ENCODE data around the gene ALDH1L2. TPM values are rescaled to one million over a fixed set of nuclear protein-coding genes. Genes with fewer than 3 reads are reported as not detected.

ALDH1L2 gene
- 2.7 and 4.5 TPM in 2 replicates for total RNA-seq (ENCODE audit: low replicate concordance)
- long read RNA-seq, full-length matches to known transcripts = 1 of 7 reads
- long read RNA-seq, partial matches to known transcripts = 1 of 7 reads
- long read RNA-seq, other reads (novel, unspliced or antisense) = 5 of 7 reads

DNA sequence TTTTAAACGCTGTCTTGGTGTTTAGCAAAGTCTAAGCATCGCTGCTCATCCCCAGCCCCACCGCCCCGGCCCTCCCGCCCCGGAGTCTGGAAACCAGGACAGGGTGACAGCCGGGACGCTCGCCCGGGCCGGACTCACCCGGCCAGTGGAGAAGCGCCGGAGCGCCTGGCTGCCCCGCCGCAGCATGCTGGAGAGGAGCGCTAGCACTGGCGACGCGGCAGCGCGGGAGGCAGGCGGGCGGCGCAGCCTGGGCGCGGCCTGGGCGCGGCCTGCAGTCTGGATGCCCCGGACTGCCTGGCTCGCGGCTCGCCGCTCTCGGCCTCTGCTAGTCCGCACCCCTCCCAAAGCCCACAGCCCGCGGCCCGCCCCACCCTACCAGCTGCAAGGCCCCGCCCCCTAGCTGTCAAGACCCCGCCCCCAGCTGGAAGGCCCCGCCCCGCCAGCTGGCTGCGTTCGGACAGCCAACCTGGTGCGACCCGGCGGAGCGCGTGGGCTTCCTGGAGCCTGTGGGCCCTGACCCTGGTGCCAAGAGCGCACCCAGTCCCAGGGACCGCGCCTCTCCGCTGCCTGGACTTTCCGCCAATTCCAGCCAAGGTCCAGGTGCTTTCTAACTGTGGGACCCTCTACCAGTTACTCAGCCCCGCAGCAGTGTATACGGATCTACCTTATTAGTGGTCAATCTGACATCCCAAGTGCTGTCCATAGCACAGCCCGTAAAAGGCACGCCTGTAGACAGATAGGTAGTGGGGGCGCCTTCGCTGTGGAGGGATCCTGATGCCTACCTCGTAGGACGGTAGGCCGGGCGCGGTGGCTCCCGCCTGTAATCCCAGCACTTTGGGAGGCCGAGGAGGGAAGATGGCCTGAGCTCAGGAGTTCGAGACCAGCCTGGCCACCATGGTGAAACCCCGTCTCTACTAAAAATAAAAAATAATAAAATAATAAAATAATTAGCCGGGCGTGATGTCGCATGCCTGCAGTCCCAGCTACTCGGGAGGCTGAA lies at the start of gene ALDH1L2:
Gene ALDH1L2, minus strand, starts transcription at position 208 of the 1,000 bp plus-strand sequence. Its CDS starts 22 bp downstream, at position 186.
- peak; percentile 79 for DNase-seq (ENCODE audit: extremely low spot score, unreplicated experiment)
- Mint-ChIP-seq H3K9me3 (peaks cover 9% of the 10 kb centered on the region), H3K4me3 (peak within 1 kb of the TSS; percentile 86), H3K27me3 (peaks cover 30% of the 10 kb centered on the region), H3K27ac (peak within 1 kb of the TSS; percentile 73), H3K36me3 (peaks cover 3% of the 10 kb centered on the region), H3K4me1 (ENCODE audit: unreplicated experiment) (peaks cover 7% of the 10 kb centered on the region)
- TF ChIP-seq, protein P1, sequence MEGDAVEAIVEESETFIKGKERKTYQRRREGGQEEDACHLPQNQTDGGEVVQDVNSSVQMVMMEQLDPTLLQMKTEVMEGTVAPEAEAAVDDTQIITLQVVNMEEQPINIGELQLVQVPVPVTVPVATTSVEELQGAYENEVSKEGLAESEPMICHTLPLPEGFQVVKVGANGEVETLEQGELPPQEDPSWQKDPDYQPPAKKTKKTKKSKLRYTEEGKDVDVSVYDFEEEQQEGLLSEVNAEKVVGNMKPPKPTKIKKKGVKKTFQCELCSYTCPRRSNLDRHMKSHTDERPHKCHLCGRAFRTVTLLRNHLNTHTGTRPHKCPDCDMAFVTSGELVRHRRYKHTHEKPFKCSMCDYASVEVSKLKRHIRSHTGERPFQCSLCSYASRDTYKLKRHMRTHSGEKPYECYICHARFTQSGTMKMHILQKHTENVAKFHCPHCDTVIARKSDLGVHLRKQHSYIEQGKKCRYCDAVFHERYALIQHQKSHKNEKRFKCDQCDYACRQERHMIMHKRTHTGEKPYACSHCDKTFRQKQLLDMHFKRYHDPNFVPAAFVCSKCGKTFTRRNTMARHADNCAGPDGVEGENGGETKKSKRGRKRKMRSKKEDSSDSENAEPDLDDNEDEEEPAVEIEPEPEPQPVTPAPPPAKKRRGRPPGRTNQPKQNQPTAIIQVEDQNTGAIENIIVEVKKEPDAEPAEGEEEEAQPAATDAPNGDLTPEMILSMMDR (conservative IDR thresholded peaks at IDR 0.05) = no peak

DNA sequence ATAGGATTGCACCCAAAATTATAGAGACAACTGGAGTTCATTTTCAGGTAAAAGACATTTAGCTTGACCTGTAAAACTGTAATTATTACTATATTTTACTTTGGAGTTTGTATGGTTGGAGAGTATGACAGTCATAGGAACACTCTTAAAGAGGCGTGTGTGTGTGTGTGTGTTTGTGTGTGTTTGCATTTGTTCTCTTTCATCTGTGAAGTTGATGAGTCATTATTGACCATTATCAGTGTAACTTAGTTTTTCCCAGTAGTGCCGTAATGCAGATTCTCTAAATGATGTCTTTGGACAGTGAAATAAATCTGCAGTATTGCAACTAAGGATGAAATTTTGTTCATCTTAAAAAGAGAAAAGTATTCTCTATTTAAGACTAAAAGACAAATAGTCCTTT lies 36.3 kb upstream of the ALDH1L2 start:
- TF ChIP-seq, protein P1 (conservative IDR thresholded peaks at IDR 0.05) = no peak
- H3K9me3 Mint-ChIP-seq = no peaks in the 10 kb centered on the region
- no peak overlapping the region for H3K27ac Mint-ChIP-seq
- no peak overlapping the region for H3K4me3 Mint-ChIP-seq
- H3K27me3 Mint-ChIP-seq = no peaks in the 10 kb centered on the region
- H3K4me1 Mint-ChIP-seq (ENCODE audit: unreplicated experiment) = no peaks in the 10 kb centered on the region
- peaks cover 24% of the 10 kb centered on the region for H3K36me3 Mint-ChIP-seq
- no peak for DNase-seq (ENCODE audit: extremely low spot score, unreplicated experiment)

DNA sequence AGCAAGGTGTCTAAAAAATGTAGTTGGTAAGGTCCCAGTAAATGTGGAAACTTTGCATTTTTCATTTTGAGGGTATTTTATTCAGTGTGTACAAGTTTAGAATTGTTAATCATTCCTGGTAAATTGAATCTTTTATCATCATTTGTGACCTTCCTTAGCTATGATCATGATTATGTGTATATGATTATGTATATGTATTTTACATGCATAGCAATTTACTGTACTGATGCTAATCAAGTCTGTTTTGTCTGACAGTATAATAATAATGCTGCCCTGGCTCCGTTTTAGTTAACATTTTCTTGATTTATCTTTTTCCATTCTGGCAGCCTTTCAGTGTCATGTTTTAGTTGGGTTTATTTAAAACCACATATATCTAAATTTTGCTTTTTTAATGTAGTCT lies 32.7 kb upstream of the ALDH1L2 start:
- DNase-seq (ENCODE audit: extremely low spot score, unreplicated experiment) = no peak
- no peaks in the 10 kb centered on the region for H3K9me3 Mint-ChIP-seq
- H3K4me1 Mint-ChIP-seq (ENCODE audit: unreplicated experiment) = peaks cover 5% of the 10 kb centered on the region
- TF ChIP-seq, protein P1 (conservative IDR thresholded peaks at IDR 0.05) = no peak
- H3K36me3 Mint-ChIP-seq = peaks cover 30% of the 10 kb centered on the region
- no peaks in the 10 kb centered on the region for H3K27me3 Mint-ChIP-seq
- no peak overlapping the region for H3K4me3 Mint-ChIP-seq
- no peak overlapping the region for H3K27ac Mint-ChIP-seq

DNA sequence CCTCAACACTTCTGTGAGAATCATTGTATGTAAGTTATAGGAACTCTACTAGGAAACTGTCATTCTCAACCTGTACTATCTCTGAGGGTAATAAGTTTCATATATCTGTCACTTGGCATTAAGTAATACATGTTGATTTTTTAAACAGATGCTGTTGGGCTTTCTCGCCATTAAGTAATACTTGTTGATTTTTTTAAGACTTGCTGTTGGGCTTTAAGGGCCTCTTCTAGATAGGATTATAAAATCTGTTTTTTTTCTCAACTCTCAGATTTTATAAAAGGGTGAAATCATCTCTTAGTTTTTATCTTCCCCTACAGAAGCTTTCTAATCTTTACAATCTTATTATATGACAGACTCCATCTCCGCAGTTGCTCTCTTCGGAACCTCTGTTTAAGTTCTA lies 28.8 kb upstream of the ALDH1L2 start:
- Mint-ChIP-seq H3K4me3 (no peak overlapping the region), H3K9me3 (no peaks in the 10 kb centered on the region), H3K4me1 (ENCODE audit: unreplicated experiment) (peaks cover 25% of the 10 kb centered on the region), H3K36me3 (peaks cover 23% of the 10 kb centered on the region), H3K27ac (no peak overlapping the region), H3K27me3 (no peaks in the 10 kb centered on the region)
- TF ChIP-seq, protein P1 (conservative IDR thresholded peaks at IDR 0.05) = no peak
- DNase-seq (ENCODE audit: extremely low spot score, unreplicated experiment) = no peak

DNA sequence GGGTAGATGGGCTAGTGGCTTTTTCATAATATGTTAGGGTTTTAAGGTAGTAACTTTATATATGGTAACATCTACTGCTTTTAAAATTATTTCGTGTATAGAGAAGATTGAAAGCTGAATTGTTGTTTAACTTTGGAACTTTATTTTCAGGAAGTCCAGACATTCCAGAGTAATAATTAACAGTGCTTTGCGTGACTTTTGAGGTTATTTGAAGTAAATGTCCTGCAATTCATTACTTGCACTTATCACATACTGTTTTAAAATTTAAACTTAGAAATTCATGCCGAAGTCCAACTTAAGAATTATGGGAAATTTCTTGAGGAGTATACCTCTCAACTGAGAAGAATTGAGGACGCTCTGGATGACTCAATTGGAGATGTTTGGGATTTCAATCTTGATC lies 26.6 kb upstream of the ALDH1L2 start:
- no peak overlapping the region for H3K27ac Mint-ChIP-seq
- no peaks in the 10 kb centered on the region for H3K9me3 Mint-ChIP-seq
- no peak for DNase-seq (ENCODE audit: extremely low spot score, unreplicated experiment)
- TF ChIP-seq, protein P1 (conservative IDR thresholded peaks at IDR 0.05) = no peak
- peaks cover 23% of the 10 kb centered on the region for H3K36me3 Mint-ChIP-seq
- peak overlapping the region; percentile 34 for H3K4me3 Mint-ChIP-seq
- no peaks in the 10 kb centered on the region for H3K27me3 Mint-ChIP-seq
- peaks cover 37% of the 10 kb centered on the region for H3K4me1 Mint-ChIP-seq (ENCODE audit: unreplicated experiment)

All from type B pancreatic cell (in vitro differentiated cells).